ENCODE measurements around the gene VEGFA. TPM values are rescaled to one million over a fixed set of nuclear protein-coding genes. Genes with fewer than 3 reads are reported as not detected.
A peak's percentile ranks its signal among the peaks of the same experiment; 100 is the strongest.

The VEGFA gene
- total RNA-seq, 4 donors from 2014 or later: 81.0 to 247 (median 156) TPM

DNA sequence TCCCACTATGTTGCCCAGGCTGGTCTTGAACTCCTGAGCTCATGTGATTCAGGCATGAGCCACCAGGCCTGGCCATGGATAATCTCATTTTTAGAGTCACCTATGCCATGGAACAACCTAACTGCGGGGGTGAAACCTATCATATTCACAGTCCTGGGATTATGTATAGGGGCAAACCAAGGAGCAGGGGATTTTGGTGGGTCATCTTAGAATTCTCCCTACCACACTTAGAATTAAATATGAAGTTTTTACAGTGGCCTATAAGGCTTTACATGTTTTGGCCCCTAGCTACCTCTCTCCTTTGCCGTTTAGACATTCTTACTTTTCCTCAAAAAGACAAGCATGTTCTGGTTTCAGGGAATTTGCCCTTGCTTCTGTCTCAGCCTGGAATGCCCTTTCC lies 20.6 kb upstream of the VEGFA start:
- TF ChIP-seq, protein P1, sequence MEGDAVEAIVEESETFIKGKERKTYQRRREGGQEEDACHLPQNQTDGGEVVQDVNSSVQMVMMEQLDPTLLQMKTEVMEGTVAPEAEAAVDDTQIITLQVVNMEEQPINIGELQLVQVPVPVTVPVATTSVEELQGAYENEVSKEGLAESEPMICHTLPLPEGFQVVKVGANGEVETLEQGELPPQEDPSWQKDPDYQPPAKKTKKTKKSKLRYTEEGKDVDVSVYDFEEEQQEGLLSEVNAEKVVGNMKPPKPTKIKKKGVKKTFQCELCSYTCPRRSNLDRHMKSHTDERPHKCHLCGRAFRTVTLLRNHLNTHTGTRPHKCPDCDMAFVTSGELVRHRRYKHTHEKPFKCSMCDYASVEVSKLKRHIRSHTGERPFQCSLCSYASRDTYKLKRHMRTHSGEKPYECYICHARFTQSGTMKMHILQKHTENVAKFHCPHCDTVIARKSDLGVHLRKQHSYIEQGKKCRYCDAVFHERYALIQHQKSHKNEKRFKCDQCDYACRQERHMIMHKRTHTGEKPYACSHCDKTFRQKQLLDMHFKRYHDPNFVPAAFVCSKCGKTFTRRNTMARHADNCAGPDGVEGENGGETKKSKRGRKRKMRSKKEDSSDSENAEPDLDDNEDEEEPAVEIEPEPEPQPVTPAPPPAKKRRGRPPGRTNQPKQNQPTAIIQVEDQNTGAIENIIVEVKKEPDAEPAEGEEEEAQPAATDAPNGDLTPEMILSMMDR (IDR thresholded peaks at IDR 0.05): no peak
- no peak for TF ChIP-seq POLR2A (IDR thresholded peaks at IDR 0.05)
- no peak for DNase-seq
- Histone ChIP-seq H3K36me3 (no peaks in the 10 kb centered on the region), H3K9me3 (no peaks in the 10 kb centered on the region), H3K4me3 (no peak overlapping the region), H3K4me1 (no peaks in the 10 kb centered on the region), H3K27me3 (no peaks in the 10 kb centered on the region), H3K27ac (no peak overlapping the region)
- intact Hi-C loops (cut with DNase I; ENCODE audit: low total_unique reads): no loop called here

DNA sequence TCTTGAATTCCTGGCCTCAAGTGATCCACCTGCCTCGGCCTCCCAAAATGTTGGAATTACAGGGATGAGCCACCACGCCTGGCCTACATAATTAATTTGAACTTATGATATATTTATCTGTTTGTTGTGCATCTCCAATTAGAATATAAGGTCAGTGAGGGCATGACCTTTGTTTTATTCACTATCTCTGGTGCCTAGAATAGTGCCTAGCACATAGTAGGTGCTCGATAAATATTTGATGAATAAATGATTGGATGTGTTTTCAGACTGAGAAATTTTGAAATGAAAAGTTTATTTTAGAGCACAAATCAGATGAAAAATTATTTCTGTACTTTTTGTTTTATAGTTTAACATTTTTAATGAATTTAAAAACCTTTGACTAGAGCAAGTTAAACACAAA lies 19.4 kb upstream of the VEGFA start:
- Histone ChIP-seq H3K9me3 (no peaks in the 10 kb centered on the region), H3K27ac (no peak overlapping the region), H3K27me3 (no peaks in the 10 kb centered on the region), H3K4me1 (no peaks in the 10 kb centered on the region), H3K36me3 (no peaks in the 10 kb centered on the region), H3K4me3 (no peak overlapping the region)
- intact Hi-C loops (cut with DNase I; ENCODE audit: low total_unique reads): no loop called here
- no peak for TF ChIP-seq POLR2A (IDR thresholded peaks at IDR 0.05)
- TF ChIP-seq, protein P1 (IDR thresholded peaks at IDR 0.05): no peak
- DNase-seq: no peak

GRCh38 chr6:43753570-43754183 lies 16.3 kb upstream of the VEGFA start:
- Histone ChIP-seq H3K27ac (no peak overlapping the region), H3K27me3 (no peaks in the 10 kb centered on the region), H3K4me3 (no peak overlapping the region), H3K9me3 (no peaks in the 10 kb centered on the region), H3K36me3 (no peaks in the 10 kb centered on the region), H3K4me1 (no peaks in the 10 kb centered on the region)
- DNase-seq: no peak
- TF ChIP-seq POLR2A (IDR thresholded peaks at IDR 0.05): no peak
- TF ChIP-seq, protein P1 (IDR thresholded peaks at IDR 0.05): no peak
- intact Hi-C loops (cut with DNase I; ENCODE audit: low total_unique reads): no loop called here

GRCh38 chr6:43757966-43758616 lies 11.9 kb upstream of the VEGFA start:
- no peak for DNase-seq
- TF ChIP-seq POLR2A (IDR thresholded peaks at IDR 0.05): no peak
- TF ChIP-seq, protein P1 (IDR thresholded peaks at IDR 0.05): no peak
- H3K36me3 ChIP-seq: no peaks in the 10 kb centered on the region
- no peaks in the 10 kb centered on the region for H3K4me1 ChIP-seq
- no peaks in the 10 kb centered on the region for H3K27me3 ChIP-seq
- no peaks in the 10 kb centered on the region for H3K9me3 ChIP-seq
- intact Hi-C loops (cut with DNase I; ENCODE audit: low total_unique reads): no loop called here
- no peak overlapping the region for H3K27ac ChIP-seq
- no peak overlapping the region for H3K4me3 ChIP-seq

GRCh38 chr6:43758617-43759050 lies 11.4 kb upstream of the VEGFA start:
- no peak overlapping the region for H3K27ac ChIP-seq
- no peaks in the 10 kb centered on the region for H3K36me3 ChIP-seq
- TF ChIP-seq POLR2A (IDR thresholded peaks at IDR 0.05): no peak
- TF ChIP-seq, protein P1 (IDR thresholded peaks at IDR 0.05): peak; percentile 44 to 53 (median 51)
- intact Hi-C loops (cut with DNase I; ENCODE audit: low total_unique reads): no loop called here
- H3K9me3 ChIP-seq: no peaks in the 10 kb centered on the region
- no peak overlapping the region for H3K4me3 ChIP-seq
- no peaks in the 10 kb centered on the region for H3K4me1 ChIP-seq
- no peaks in the 10 kb centered on the region for H3K27me3 ChIP-seq
- no peak for DNase-seq
